Measurements from ENCODE around the gene EID1.

DNA sequence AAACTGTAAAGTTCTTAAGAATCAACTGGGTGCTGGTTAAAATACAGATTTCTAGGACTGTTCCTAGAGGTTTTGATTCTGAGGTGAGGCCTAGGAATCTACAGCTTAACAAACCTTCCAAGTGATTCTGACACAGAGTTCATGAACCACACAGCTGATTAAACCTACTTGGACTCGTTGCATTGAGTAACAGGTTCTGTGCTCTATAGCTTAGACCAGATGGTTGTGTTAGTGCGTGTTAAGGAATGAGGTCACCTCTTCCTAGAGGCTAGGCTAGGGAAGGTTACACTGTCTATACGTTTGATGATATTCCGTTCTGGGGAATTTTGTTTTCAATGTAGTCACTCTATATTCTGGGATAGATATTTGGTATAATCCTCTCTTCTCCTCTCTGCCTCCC, 21.9 kb downstream of the EID1 start:
- TF ChIP-seq, protein P1, sequence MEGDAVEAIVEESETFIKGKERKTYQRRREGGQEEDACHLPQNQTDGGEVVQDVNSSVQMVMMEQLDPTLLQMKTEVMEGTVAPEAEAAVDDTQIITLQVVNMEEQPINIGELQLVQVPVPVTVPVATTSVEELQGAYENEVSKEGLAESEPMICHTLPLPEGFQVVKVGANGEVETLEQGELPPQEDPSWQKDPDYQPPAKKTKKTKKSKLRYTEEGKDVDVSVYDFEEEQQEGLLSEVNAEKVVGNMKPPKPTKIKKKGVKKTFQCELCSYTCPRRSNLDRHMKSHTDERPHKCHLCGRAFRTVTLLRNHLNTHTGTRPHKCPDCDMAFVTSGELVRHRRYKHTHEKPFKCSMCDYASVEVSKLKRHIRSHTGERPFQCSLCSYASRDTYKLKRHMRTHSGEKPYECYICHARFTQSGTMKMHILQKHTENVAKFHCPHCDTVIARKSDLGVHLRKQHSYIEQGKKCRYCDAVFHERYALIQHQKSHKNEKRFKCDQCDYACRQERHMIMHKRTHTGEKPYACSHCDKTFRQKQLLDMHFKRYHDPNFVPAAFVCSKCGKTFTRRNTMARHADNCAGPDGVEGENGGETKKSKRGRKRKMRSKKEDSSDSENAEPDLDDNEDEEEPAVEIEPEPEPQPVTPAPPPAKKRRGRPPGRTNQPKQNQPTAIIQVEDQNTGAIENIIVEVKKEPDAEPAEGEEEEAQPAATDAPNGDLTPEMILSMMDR (conservative IDR thresholded peaks at IDR 0.05; ENCODE audit: low read length): no peak
- TF ChIP-seq EZH2phosphoT487 (IDR thresholded peaks at IDR 0.05; ENCODE audit: borderline replicate concordance, low read depth, low read length): no peak
